NB4 (cell line): Measurements from ENCODE around the gene COL4A2.

Experiments used
- DNase-seq: peaks from one replicate; pipeline ENCODE4 v3.0.0; 2010; ENCODE audit warnings: low read depth
- H3K4me3 ChIP-seq: one replicate; pipeline ENCODE4 v1.5.1; 2011; ENCODE audit warnings: mild to moderate bottlenecking, low read depth, low read length, moderate library complexity
- MAX ChIP-seq: IDR thresholded peaks from 2 replicates; pipeline ENCODE4 v1.6.1; 2011; ENCODE audit warnings: low read depth, low read length
- MYC ChIP-seq: IDR thresholded peaks from 2 replicates; pipeline ENCODE4 v1.6.1; 2011; ENCODE audit warnings: low read depth, low read length
- POLR2A ChIP-seq: IDR thresholded peaks from 2 replicates; pipeline ENCODE4 v1.6.1; 2011; ENCODE audit warnings: mild to moderate bottlenecking; ENCODE audit not compliant: insufficient read length; ENCODE audit errors: extremely low read depth
- TF ChIP-seq, protein P1 (sequence below): IDR thresholded peaks from one replicate; pipeline ENCODE4 v1.5.1; 2012; ENCODE audit warnings: low read depth, low read length

COL4A2 gene

DNA sequence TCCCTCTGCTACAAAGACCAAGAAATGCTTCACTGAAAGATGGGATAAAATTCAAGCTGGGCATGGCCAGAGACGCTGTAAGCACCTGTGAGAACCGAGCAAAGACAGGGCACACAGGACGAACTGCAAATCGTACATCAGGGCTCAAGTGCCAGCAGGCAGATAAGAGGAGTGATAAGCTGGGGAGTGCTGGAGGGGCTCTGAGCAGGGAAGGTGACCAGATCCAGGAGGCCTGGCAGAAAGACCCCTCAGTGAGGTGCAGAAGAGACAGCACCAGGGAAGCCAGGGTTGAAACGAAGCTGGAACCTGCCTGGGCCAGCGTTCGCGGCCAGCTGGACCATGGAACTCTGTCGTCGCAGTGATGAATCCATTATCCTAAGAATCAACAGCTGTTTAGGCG lies 244.2 kb downstream of the COL4A2 start:
- no peak for DNase-seq

DNA sequence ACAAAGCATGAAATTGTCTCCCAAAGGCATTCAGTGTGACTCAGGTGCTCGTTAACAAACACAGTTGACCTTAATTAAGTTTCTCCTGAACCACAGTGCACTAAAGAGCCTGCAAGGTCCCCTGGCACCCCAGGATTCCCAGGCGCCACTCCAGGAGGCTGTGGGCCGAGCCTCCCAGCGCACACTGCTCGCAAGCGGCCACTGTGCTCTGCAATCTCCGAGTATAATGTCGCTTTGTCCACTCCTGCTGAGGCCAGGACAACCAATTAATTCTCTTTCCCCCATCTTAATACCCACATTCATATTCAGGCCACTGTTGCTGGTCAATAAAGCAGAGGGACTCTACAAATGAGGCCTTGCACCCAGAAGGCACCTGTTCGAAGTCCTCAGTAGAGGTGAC lies 245.7 kb downstream of the COL4A2 start:
- no peak overlapping the region for H3K4me3 ChIP-seq
- no peak for DNase-seq
- TF ChIP-seq POLR2A, result no peak
- TF ChIP-seq MAX, result no peak
- no peak for TF ChIP-seq MYC
- TF ChIP-seq, protein P1, sequence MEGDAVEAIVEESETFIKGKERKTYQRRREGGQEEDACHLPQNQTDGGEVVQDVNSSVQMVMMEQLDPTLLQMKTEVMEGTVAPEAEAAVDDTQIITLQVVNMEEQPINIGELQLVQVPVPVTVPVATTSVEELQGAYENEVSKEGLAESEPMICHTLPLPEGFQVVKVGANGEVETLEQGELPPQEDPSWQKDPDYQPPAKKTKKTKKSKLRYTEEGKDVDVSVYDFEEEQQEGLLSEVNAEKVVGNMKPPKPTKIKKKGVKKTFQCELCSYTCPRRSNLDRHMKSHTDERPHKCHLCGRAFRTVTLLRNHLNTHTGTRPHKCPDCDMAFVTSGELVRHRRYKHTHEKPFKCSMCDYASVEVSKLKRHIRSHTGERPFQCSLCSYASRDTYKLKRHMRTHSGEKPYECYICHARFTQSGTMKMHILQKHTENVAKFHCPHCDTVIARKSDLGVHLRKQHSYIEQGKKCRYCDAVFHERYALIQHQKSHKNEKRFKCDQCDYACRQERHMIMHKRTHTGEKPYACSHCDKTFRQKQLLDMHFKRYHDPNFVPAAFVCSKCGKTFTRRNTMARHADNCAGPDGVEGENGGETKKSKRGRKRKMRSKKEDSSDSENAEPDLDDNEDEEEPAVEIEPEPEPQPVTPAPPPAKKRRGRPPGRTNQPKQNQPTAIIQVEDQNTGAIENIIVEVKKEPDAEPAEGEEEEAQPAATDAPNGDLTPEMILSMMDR, result no peak

More for the DNA sequence above, 244.2 kb downstream of the COL4A2 start:
- H3K4me3 ChIP-seq, result no peak overlapping the region
- no peak for TF ChIP-seq MAX
- TF ChIP-seq POLR2A, result no peak

DNA sequence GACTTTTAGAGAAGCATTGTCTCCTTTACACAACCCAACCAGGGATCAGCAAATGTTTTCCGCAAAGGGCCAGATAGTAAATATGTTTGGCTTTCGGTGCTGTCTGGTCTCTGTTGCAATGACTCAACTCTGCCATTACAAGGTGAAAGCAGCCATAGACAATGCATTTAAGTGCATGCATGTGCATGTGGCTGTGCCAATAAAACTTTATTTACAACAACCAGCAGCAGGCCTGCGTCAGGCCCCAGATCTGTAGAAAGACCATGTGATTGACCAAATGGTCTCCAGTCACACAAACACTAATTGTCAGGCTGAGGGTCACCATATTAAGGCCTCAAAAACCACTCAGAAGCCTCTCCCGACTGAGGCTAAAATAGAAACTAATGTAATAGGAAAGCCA lies 246.3 kb downstream of the COL4A2 start:
- no peak overlapping the region for H3K4me3 ChIP-seq
- no peak for DNase-seq
- no peak for TF ChIP-seq POLR2A
- no peak for TF ChIP-seq MYC
- no peak for TF ChIP-seq MAX
- TF ChIP-seq, protein P1, result no peak

- H3K4me3 ChIP-seq, result no peak overlapping the region
- DNase-seq, result no peak
- TF ChIP-seq MAX, result no peak
- no peak for TF ChIP-seq MYC
- TF ChIP-seq POLR2A, result no peak
Measured at GRCh38 chr13:110554227-110554836, 247.2 kb downstream of the COL4A2 start.

DNA sequence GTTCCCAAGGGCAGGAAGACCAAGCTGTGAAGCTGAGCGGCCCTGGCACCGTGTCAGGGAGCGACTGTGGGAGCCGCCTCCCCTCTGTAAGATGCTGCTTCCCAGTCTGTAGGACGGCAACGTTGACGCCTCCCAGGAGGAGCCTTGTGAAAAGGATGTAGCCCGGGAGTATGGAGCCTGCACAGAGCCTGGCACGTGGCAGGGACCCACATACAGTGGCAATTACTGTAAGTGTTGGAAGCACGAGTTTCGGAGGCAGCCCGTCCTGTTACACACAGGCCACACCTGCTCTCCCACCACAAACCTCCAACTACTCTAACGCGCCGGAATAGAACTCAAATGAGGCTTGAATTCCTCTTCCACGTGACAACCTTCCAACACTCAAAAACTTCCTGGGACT lies 247.9 kb downstream of the COL4A2 start:
- no peak for DNase-seq
- TF ChIP-seq, protein P1, result no peak
- TF ChIP-seq POLR2A, result no peak
- no peak for TF ChIP-seq MYC
- no peak for TF ChIP-seq MAX
- H3K4me3 ChIP-seq, result no peak overlapping the region

DNA sequence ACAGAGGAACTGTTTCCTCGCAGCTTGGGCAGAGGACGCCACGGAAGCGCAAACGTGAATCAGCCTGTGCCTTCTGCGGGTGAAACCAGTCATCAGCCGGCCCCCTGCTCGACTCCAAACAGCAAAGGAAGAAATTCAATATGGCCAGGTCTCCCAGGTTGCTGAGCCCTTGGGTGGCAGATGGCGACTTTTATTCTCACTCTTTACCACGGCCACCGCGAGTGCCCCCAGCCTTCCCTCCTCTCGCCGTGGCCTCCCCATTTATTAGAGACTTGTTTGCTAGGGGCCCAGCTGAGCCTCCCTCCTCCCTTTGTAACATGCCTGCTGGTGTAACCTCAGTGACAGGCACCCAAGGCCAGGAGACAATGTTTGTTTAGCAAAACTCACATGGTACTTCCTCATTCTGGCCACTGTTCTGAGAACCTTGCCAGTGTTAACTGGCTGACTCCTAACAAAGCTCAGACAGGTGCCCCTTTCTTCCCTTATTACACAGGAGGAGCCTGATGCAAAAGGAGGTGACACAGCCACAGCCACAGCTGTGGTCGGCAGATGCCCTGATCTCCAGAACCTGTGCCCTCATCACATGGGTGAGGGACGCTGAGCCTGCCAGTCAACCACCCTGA lies 248.6 kb downstream of the COL4A2 start:
- no peak overlapping the region for H3K4me3 ChIP-seq
- TF ChIP-seq, protein P1, result no peak
- TF ChIP-seq MAX, result peak; percentile 85
- DNase-seq, result peak; percentile 83
